ENCODE results near the gene ANKLE1.

The ANKLE1 gene

GRCh38 chr19:17281391-17282304, at the start of gene ANKLE1:
Gene ANKLE1 (plus strand): TSS chr19:17281901. CDS start chr19:17281921, 20 bp downstream.
- DNase-seq, result peak in 1 of 2 experiments; percentile 26

- DNase-seq, result no peak
Measured at GRCh38 chr19:17232258-17232657, 49.4 kb upstream of the ANKLE1 start.

GRCh38 chr19:17234911-17235299, 46.8 kb upstream of the ANKLE1 start:
- peak; percentile 58 to 59 for DNase-seq

DNA sequence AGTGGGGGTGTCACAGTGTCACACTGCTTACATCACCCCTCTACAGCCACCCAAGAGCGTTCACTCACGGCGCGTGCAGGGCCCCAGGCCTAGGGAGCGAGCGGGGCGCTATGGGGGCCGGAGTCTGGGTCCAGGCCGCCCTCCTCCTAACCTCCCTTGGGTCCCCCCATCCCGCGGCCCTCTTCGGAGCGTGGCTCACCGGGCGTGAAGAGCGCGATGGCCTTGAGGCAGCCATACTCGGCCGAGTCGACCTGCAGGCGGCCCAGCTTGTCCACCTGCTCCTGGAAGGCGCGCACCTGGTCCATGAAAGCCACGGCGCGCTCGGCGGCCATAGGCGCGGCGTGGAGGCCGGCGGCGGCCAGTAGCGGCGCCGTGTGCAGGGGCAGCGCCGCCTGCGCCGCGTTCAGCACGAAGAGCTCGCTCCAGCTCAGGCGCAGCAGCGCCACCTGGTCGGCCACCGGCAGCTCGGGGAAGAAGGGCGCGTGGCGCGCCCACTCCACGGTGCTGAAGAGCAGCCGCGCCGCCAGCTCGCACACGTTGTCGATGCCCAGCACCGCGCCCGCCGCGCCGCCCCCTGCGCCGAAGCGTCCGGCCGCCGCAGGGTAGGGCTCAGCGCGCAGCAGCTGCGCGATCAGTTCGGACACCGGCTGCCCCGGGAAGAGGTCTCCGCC, 46.3 kb upstream of the ANKLE1 start:
- peak; percentile 70 to 74 for DNase-seq

DNA sequence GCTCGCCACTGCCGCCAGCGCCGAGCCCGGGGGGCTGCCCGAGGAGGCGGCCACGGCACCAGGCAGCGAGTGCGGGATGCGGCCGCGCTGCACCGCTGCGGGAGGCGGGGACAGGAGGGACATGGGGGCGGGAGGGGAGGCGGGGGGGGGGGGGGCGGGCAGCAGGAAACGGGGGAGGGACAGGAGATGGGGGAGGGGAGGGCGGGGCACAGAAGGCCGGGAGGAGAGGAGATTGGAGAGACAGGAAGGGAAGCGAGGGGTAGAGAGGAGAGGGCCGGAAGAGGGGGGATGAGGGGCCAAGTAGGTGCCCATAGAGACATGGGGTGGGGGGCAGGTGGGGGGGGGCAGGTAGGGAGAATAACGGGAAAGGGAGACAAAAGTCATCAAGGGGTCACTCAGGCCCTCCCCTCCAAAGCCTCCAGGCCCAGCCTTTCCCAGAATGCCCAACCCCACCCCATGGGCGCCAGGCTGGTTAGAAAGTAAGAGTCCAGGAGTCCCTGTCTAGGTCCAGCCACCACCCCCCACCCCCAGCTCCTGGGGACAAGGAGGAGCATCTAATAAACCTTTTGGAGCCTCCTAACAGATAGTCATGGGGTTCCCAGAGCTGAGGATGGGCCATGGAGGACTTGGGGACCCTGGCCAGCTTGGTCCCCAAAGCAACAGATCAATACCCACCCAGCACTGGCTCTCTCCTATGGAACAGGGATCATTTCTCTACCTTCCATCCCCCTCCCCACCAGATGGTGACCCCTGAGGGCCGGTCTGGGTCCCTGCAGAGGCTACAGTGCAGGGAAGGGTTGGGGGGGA, 45.5 kb upstream of the ANKLE1 start:
- DNase-seq, result peak in 1 of 2 experiments; percentile 24

- no peak for DNase-seq
Measured at GRCh38 chr19:17236811-17237543, 44.7 kb upstream of the ANKLE1 start.

GRCh38 chr19:17237747-17238706, 43.7 kb upstream of the ANKLE1 start:
- no peak for DNase-seq

- no peak for DNase-seq
Measured at GRCh38 chr19:17240062-17240752, 41.5 kb upstream of the ANKLE1 start.

DNA sequence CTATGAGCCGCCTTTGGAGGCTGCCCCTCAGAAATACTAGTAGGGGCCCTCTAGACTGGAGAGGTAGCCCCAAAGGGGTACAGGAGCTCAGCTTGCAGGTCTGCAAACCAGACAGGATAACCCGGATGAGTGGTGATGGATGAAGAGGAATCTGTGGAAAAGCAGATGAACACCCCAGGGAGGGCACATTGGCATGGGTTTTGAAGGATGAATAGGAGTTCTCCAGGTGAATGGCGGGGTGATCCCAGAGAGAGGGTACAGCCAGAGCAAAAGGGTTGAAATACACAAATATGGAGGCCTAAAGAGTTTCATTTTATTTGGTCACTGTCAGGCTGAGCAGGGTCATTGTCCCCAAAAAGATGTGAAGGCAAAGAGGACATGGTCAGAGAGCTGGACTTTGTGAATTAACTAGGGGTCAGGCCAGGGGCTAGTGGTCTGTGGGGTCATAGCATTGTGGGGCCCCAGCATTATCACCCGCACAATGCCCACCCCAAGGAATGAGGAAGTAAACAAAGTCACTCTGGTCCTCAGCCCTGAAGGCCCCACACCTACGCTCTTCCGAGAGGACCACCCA, 40.8 kb upstream of the ANKLE1 start:
- DNase-seq, result no peak

- no peak for DNase-seq
Measured at GRCh38 chr19:17242431-17243208, 39.1 kb upstream of the ANKLE1 start.

GRCh38 chr19:17243211-17243829, 38.4 kb upstream of the ANKLE1 start:
- DNase-seq, result no peak

- DNase-seq, result no peak
Measured at GRCh38 chr19:17243830-17244617, 37.7 kb upstream of the ANKLE1 start.

GRCh38 chr19:17244618-17245534, 36.8 kb upstream of the ANKLE1 start:
- no peak for DNase-seq

- no peak for DNase-seq
Measured at GRCh38 chr19:17245535-17245984, 36.1 kb upstream of the ANKLE1 start, which contains the start of gene NR2F6. Gene NR2F6 (minus strand): TSS chr19:17245919. CDS start chr19:17245220, 699 bp downstream.

GRCh38 chr19:17246681-17247425, 34.8 kb upstream of the ANKLE1 start:
- DNase-seq, result no peak

Data from activated CD4-positive, alpha-beta T cell treated with anti-CD3 and anti-CD28 coated beads, Interleukin-2, amount 50 U/mL, for 4 hours (primary cell).